ENCODE data around the gene CHCHD1. TPM values are rescaled to one million over a fixed set of nuclear protein-coding genes. Genes with fewer than 3 reads are reported as not detected.

Gene CHCHD1
- total RNA-seq, 1 donor from 2014 or later = 25.3 TPM

DNA sequence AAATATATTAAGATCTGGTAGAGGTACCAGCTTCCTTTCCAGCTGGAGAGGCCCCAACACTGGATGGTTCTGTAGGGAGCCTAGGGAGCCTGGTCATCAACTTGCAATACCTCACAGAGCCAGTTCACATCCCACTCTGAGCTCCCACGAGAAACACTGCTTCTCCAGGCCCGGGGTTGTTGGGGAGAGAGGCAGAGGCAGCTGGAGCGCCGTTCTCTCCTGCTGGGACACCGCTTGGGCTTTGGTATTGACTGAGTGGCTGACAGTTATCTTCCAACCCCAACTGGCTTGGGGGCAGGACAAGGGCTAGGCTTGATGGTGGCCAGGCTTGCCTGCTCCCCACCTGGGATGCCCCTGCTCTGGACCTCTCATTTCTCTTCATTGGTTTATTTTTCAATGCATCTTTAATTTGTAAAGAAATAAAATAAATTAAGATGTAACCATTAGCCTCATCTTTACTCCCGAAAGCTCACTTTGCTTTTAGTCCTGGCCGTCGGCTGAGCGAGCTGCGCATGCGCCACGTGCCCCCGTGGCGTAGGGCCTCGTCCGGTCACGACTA, 10.0 kb upstream of the CHCHD1 start:
- TF ChIP-seq EZH2 (IDR thresholded peaks at IDR 0.05; ENCODE audit: insufficient read depth, low read length) = no peak
- TF ChIP-seq, protein P1, sequence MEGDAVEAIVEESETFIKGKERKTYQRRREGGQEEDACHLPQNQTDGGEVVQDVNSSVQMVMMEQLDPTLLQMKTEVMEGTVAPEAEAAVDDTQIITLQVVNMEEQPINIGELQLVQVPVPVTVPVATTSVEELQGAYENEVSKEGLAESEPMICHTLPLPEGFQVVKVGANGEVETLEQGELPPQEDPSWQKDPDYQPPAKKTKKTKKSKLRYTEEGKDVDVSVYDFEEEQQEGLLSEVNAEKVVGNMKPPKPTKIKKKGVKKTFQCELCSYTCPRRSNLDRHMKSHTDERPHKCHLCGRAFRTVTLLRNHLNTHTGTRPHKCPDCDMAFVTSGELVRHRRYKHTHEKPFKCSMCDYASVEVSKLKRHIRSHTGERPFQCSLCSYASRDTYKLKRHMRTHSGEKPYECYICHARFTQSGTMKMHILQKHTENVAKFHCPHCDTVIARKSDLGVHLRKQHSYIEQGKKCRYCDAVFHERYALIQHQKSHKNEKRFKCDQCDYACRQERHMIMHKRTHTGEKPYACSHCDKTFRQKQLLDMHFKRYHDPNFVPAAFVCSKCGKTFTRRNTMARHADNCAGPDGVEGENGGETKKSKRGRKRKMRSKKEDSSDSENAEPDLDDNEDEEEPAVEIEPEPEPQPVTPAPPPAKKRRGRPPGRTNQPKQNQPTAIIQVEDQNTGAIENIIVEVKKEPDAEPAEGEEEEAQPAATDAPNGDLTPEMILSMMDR (IDR thresholded peaks at IDR 0.05; ENCODE audit: insufficient read depth, low read depth, low read length) = no peak
- H3K4me3 ChIP-seq (ENCODE audit: insufficient read depth, low read depth, low read length) = peak overlapping the region; percentile 86
- H3K4me1 ChIP-seq (ENCODE audit: insufficient read depth, low read length) = peaks cover 22% of the 10 kb centered on the region
- peaks cover 39% of the 10 kb centered on the region for H3K79me2 ChIP-seq (ENCODE audit: insufficient read depth, low read length)
- H3K27ac ChIP-seq (ENCODE audit: low read depth, low read length) = peak overlapping the region; percentile 90
- H3K4me1 Mint-ChIP-seq (ENCODE audit: low read depth, unreplicated experiment) = peaks cover 27% of the 10 kb centered on the region
- peak overlapping the region; percentile 90 for H3K9ac ChIP-seq (ENCODE audit: low read length)
- H2AFZ ChIP-seq (ENCODE audit: low read depth, low read length) = peak overlapping the region; percentile 79
- H3K9me3 Mint-ChIP-seq (ENCODE audit: unreplicated experiment) = no peaks in the 10 kb centered on the region
- H3K27me3 ChIP-seq (ENCODE audit: insufficient read depth, low read length) = no peaks in the 10 kb centered on the region
- peak overlapping the region; percentile 93 for H3K27ac Mint-ChIP-seq (ENCODE audit: unreplicated experiment)
- FAIRE-seq (no peak), DNase-seq (ENCODE audit: low read depth) (no peak)
- H3K4me3 Mint-ChIP-seq (ENCODE audit: unreplicated experiment) = peak overlapping the region; percentile 95
- H3K36me3 Mint-ChIP-seq (ENCODE audit: low read depth, unreplicated experiment) = peaks cover 27% of the 10 kb centered on the region
- peak overlapping the region; percentile 96 for H3K4me2 ChIP-seq (ENCODE audit: low read length)
- peaks cover 32% of the 10 kb centered on the region for H4K20me1 ChIP-seq (ENCODE audit: insufficient read depth, low read length)
- peaks cover 50% of the 10 kb centered on the region for H3K36me3 ChIP-seq (ENCODE audit: insufficient read depth, low read length)
- H3K9me3 ChIP-seq (ENCODE audit: insufficient read depth, low read depth, low read length) = no peaks in the 10 kb centered on the region
- no peaks in the 10 kb centered on the region for H3K27me3 Mint-ChIP-seq (ENCODE audit: low read depth, unreplicated experiment)

DNA sequence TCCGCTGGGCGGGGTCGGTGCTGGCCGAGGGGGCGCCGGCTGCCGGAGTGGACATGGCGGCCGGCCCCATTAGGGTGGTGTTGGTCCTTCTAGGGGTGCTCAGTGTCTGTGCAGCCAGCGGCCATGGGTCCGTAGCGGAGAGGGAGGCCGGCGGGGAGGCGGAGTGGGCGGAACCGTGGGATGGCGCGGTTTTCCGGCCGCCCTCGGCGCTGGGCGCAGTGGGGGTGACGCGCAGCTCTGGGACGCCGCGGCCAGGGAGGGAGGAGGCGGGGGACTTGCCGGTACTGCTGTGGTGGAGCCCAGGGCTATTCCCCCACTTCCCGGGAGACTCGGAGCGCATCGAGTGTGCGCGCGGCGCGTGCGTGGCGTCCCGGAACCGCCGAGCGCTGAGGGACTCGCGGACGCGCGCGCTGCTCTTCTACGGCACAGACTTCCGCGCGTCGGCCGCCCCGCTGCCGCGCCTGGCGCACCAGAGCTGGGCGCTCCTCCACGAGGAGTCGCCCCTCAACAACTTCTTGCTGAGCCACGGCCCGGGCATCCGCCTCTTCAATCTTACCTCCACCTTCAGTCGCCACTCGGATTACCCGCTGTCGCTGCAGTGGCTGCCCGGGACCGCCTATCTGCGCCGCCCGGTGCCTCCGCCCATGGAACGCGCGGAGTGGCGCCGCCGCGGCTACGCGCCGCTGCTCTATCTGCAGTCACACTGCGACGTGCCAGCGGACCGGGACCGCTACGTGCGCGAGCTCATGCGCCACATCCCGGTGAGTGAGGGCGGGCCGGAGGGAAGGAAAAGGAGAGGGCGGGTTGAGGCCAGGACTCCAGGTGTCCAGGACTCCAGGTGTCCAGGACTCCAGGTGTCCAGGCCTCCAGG, 9.3 kb upstream of the CHCHD1 start:
- TF ChIP-seq, protein P1 (IDR thresholded peaks at IDR 0.05; ENCODE audit: insufficient read depth, low read depth, low read length) = no peak
- no peak for TF ChIP-seq EZH2 (IDR thresholded peaks at IDR 0.05; ENCODE audit: insufficient read depth, low read length)
- Histone ChIP-seq H3K4me3 (ENCODE audit: insufficient read depth, low read depth, low read length) (peak overlapping the region; percentile 86), H3K27me3 (ENCODE audit: insufficient read depth, low read length) (no peaks in the 10 kb centered on the region), H3K36me3 (ENCODE audit: insufficient read depth, low read length) (peaks cover 46% of the 10 kb centered on the region), H4K20me1 (ENCODE audit: insufficient read depth, low read length) (peaks cover 29% of the 10 kb centered on the region), H2AFZ (ENCODE audit: low read depth, low read length) (peak overlapping the region; percentile 79), H3K9ac (ENCODE audit: low read length) (peak overlapping the region; percentile 90), H3K79me2 (ENCODE audit: insufficient read depth, low read length) (peaks cover 44% of the 10 kb centered on the region), H3K4me2 (ENCODE audit: low read length) (peak overlapping the region; percentile 96), H3K27ac (ENCODE audit: low read depth, low read length) (peak overlapping the region; percentile 90), H3K9me3 (ENCODE audit: insufficient read depth, low read depth, low read length) (no peaks in the 10 kb centered on the region), H3K4me1 (ENCODE audit: insufficient read depth, low read length) (peaks cover 22% of the 10 kb centered on the region)
- H3K27me3 Mint-ChIP-seq (ENCODE audit: low read depth, unreplicated experiment) = no peaks in the 10 kb centered on the region
- no peaks in the 10 kb centered on the region for H3K9me3 Mint-ChIP-seq (ENCODE audit: unreplicated experiment)
- peaks cover 27% of the 10 kb centered on the region for H3K36me3 Mint-ChIP-seq (ENCODE audit: low read depth, unreplicated experiment)
- H3K4me3 Mint-ChIP-seq (ENCODE audit: unreplicated experiment) = peak overlapping the region; percentile 95
- DNase-seq (ENCODE audit: low read depth) (peak; percentile 73), FAIRE-seq (no peak)
- peak overlapping the region; percentile 47 for H3K27ac Mint-ChIP-seq (ENCODE audit: unreplicated experiment)
- H3K4me1 Mint-ChIP-seq (ENCODE audit: low read depth, unreplicated experiment) = peaks cover 25% of the 10 kb centered on the region
